ENCODE data around the gene IL21R.

The IL21R gene

DNA sequence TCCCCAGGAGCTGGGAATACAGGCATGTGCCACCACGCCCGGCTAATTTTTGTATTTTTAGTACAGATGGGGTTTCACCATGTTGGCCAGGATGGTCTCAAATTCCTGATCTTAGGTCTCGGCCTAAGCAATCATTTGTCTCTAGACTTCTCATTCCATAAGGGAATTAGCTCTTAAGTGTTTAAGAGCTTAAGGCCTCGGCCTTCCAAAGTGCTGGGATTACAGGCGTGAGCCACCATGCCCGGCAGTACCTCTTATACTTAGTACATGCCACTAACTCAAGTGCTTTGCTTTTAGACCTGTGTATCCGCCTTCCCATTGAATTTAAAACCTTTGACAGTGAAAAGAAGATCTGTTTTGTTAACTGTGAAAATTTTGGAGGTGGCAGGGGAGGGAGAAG, 16.6 kb upstream of the IL21R start:
- TF ChIP-seq, protein P1, sequence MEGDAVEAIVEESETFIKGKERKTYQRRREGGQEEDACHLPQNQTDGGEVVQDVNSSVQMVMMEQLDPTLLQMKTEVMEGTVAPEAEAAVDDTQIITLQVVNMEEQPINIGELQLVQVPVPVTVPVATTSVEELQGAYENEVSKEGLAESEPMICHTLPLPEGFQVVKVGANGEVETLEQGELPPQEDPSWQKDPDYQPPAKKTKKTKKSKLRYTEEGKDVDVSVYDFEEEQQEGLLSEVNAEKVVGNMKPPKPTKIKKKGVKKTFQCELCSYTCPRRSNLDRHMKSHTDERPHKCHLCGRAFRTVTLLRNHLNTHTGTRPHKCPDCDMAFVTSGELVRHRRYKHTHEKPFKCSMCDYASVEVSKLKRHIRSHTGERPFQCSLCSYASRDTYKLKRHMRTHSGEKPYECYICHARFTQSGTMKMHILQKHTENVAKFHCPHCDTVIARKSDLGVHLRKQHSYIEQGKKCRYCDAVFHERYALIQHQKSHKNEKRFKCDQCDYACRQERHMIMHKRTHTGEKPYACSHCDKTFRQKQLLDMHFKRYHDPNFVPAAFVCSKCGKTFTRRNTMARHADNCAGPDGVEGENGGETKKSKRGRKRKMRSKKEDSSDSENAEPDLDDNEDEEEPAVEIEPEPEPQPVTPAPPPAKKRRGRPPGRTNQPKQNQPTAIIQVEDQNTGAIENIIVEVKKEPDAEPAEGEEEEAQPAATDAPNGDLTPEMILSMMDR (IDR thresholded peaks at IDR 0.05; ENCODE audit: control extremely low read depth, extremely low read depth, low read depth, missing control alignments): no peak
- ChIA-PET CTCF (interaction anchor here (1.0 to 6.0 kb wide), 3 partner anchors 10 to 17 kb away, joined by 3 to 64 read pairs (median 3); no protein-coding TSS in a partner anchor), POLR2A (no interaction called here)
- DNase-seq (ENCODE audit: extremely low spot score): no peak

DNA sequence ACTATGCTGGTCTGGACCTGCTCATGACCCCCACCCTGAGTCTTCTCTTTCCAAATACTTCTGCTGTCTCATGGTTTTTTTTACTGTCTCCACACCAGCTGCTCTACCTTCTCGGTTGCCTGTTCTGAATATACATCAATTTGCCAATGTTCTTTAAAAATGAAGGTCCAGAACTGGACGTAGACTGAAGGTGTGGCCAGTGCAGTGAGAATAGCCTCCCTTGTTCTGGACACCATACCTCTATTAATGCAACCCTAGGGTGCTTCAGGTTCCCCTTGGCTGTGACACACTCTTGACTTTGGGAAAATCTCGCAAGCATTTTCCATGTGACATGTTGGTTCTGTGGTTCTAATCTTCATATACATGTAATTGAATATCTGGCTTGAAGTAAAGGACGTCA, 15.3 kb upstream of the IL21R start:
- TF ChIP-seq, protein P1 (IDR thresholded peaks at IDR 0.05; ENCODE audit: control extremely low read depth, extremely low read depth, low read depth, missing control alignments): no peak
- ChIA-PET POLR2A (no interaction called here), CTCF (interaction anchor here (0.8 to 6.0 kb wide), 3 partner anchors 11 to 276 kb away, joined by 3 to 64 read pairs (median 16); no protein-coding TSS in a partner anchor)
- DNase-seq (ENCODE audit: extremely low spot score): no peak

DNA sequence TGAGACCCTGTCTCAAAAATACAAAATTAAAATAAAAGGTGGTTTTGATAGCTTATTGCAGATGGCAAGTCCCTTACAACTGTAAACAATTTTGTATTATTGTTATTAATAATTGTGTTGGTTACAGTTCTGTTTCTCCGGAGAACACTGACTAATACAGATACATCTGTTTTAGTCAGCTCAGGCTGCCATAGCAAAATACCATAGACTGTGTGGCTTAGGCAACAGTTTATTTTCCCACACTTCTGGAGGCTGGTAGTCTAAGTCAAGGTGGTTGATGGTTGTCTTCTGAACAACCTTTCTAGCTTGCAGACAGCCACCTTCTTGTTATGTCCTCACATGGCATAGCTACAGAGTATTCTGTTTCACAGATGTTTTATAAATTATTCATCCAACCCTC, 14.2 kb upstream of the IL21R start:
- ChIA-PET POLR2A (interaction anchor here (1.0 to 1.7 kb wide), 8 partner anchors 11 to 45 kb away, joined by 3 to 9 read pairs (median 5); partner anchors contain the start of gene IL21R), CTCF (interaction anchor here (1.0 to 6.0 kb wide), 10 partner anchors 12 to 208 kb away, joined by 3 to 64 read pairs (median 7); partner anchors contain the start of gene IL21R)
- TF ChIP-seq, protein P1 (IDR thresholded peaks at IDR 0.05; ENCODE audit: control extremely low read depth, extremely low read depth, low read depth, missing control alignments): no peak
- no peak for DNase-seq (ENCODE audit: extremely low spot score)

DNA sequence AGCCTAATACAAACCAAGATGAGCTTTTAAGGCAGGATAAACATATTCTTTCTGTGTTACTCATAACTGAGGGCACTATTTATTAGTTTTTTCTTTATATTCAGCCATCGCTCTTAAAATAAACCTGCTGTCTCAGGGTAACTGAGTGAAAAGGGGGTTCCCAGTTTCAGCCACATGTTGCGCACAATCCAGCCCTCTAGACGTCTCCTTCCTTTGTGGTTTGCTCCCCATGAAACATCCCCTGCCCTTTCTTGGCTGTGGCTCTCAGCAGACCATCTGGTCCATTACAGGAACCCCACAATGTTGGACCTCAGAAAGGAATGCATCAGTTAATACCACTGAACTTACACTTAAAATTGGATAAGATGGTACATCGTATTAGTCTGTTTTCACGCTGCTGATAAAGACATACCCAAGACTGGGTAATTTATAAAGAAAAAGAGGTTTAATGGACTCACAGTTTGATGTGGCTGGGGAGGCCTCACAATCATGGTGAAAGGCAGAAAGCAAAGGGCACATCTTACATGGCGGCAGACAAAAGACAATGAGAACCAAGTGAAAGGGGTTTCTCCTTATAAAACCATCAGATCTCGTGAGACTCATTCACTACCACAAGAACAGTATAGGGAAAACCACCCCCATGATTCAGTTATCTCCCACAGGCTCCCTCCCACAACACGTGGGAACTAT, 12.6 kb upstream of the IL21R start:
- CTCF ChIA-PET: interaction anchor here (0.9 to 6.0 kb wide), 8 partner anchors 10 to 155 kb away, joined by 4 to 64 read pairs (median 8); partner anchors contain the start of gene IL21R
- POLR2A ChIA-PET: no interaction called here
- DNase-seq (ENCODE audit: extremely low spot score): no peak
- TF ChIP-seq, protein P1 (IDR thresholded peaks at IDR 0.05; ENCODE audit: control extremely low read depth, extremely low read depth, low read depth, missing control alignments): no peak

DNA sequence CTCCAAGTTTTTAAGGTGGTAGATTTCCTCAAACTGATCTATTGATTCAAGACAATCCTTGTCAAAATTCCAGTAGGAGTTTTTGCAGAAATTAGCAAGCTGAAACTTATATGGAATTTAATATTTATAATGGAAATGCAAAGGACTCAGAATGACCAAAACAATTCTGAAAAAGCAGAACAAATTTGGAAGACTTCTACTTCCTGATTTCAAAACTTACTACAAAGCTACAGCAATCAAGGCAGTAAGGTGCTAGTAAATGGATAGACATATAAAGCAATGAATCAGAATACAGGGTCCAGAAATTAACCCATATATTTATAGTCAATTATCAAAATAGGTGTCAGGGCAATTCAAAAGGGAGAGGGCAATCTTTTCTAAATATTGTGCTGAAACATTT, 11.8 kb upstream of the IL21R start:
- POLR2A ChIA-PET: no interaction called here
- CTCF ChIA-PET: interaction anchor here (0.9 to 3.6 kb wide), 4 partner anchors 10 to 155 kb away, joined by 5 to 23 read pairs (median 7); no protein-coding TSS in a partner anchor
- DNase-seq (ENCODE audit: extremely low spot score): no peak
- TF ChIP-seq, protein P1 (IDR thresholded peaks at IDR 0.05; ENCODE audit: control extremely low read depth, extremely low read depth, low read depth, missing control alignments): no peak

DNA sequence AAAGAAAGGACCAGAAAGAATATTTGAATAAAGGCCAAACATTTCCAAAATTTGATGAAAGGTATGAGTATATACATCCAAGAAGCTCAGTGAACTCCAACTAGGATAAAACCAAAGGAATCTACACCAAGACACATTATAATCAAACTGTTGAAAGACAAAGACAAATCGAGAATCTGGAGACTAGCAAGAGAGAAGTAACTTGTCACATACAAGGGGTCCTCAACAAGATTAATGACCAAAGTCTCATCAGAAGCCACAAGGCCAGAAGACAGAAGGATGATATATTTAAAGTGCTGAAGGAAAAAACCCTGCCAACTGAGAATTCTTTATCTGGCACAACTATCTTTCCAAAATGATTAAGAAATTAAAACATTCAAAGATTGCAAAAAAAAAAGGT, 9.3 kb upstream of the IL21R start:
- TF ChIP-seq, protein P1 (IDR thresholded peaks at IDR 0.05; ENCODE audit: control extremely low read depth, extremely low read depth, low read depth, missing control alignments): no peak
- no peak for DNase-seq (ENCODE audit: extremely low spot score)
- ChIA-PET POLR2A (no interaction called here), CTCF (interaction anchor here (0.9 to 2.2 kb wide), 5 partner anchors 8 to 29 kb away, joined by 3 to 10 read pairs (median 5); no protein-coding TSS in a partner anchor)

Data from GM10248 (cell line).